Osteoblast (primary cell): ENCODE data around the gene PTH2. TPM values are rescaled to one million over a fixed set of nuclear protein-coding genes. Genes with fewer than 3 reads are reported as not detected.

Source experiments
- DNase-seq: peaks from one replicate; pipeline ENCODE4 v3.0.0; 2011; ENCODE audit warnings: low spot score, mixed read lengths; ENCODE audit not compliant: insufficient read length; ENCODE audit errors: missing footprints
- H2AFZ ChIP-seq: 2 replicates; pipeline ENCODE4 v1.6.0; 2011; ENCODE audit warnings: mild to moderate bottlenecking, low read length
- H3K27ac ChIP-seq: 2 replicates; pipeline ENCODE4 v1.5.1; 2011; ENCODE audit warnings: mild to moderate bottlenecking, low read depth, low read length, moderate library complexity
- H3K27me3 ChIP-seq: 2 replicates; pipeline ENCODE4 v1.6.0; 2012; ENCODE audit warnings: mild to moderate bottlenecking, control low read depth, inconsistent platforms, low read length, moderate library complexity; ENCODE audit not compliant: insufficient read depth
- H3K36me3 ChIP-seq: 2 replicates; pipeline ENCODE4 v1.5.1; 2011; ENCODE audit warnings: mild to moderate bottlenecking, low read length, control low read depth, moderate library complexity; ENCODE audit not compliant: insufficient read depth
- H3K4me1 ChIP-seq: 2 replicates; pipeline ENCODE4 v1.5.1; 2011; ENCODE audit warnings: mild to moderate bottlenecking, low read length, control low read depth, moderate library complexity; ENCODE audit not compliant: insufficient read depth
- H3K4me2 ChIP-seq: 2 replicates; pipeline ENCODE4 v1.6.0; 2011; ENCODE audit warnings: mild to moderate bottlenecking, low read length; ENCODE audit not compliant: insufficient read depth
- H3K4me3 ChIP-seq: fragments of 200-600 bp; sonication (generic); 3 replicates; pipeline ENCODE4 v1.5.1; 2012; ENCODE audit warnings: mild to moderate bottlenecking, low read length, inconsistent platforms; ENCODE audit not compliant: insufficient read depth
- H3K79me2 ChIP-seq: 2 replicates; pipeline ENCODE4 v1.6.0; 2012; ENCODE audit warnings: mild to moderate bottlenecking, low read length, control low read depth, inconsistent platforms; ENCODE audit not compliant: insufficient read depth
- H3K9me3 ChIP-seq: 2 replicates; pipeline ENCODE4 v1.5.1; 2011; ENCODE audit warnings: low read depth, low read length, control low read depth
- H4K20me1 ChIP-seq: 2 replicates; pipeline ENCODE4 v1.6.0; 2012; ENCODE audit warnings: mild to moderate bottlenecking, low read length, control low read depth; ENCODE audit not compliant: insufficient read depth
- CTCF ChIP-seq: IDR thresholded peaks from 2 replicates; pipeline ENCODE4 v1.5.1; 2011; ENCODE audit warnings: mild to moderate bottlenecking, low read depth, low read length, moderate library complexity; ENCODE audit errors: extremely low read depth
- total RNA-seq: library from RNA; depleted of rRNA; stranded (reverse); fragments of >200 nt; gene quantifications from 2 replicates; pipeline ENCODE4 v1.2.3, GENCODE V29; 2012

PTH2 gene
- total RNA-seq: not detected in 2 replicates

- H3K79me2 ChIP-seq: no peaks in the 10 kb centered on the region
- peaks cover 95% of the 10 kb centered on the region for H3K27me3 ChIP-seq
- H3K4me3 ChIP-seq: peak within 1 kb of the TSS; percentile 22
- no peaks in the 10 kb centered on the region for H3K4me1 ChIP-seq
- H3K27ac ChIP-seq: no peak within 1 kb of the TSS
- peak within 1 kb of the TSS; percentile 48 for H3K4me2 ChIP-seq
- H2AFZ ChIP-seq: no peak within 1 kb of the TSS
- peak; percentile 82 for DNase-seq
- no peaks in the 10 kb centered on the region for H3K36me3 ChIP-seq
- H4K20me1 ChIP-seq: peaks cover 3% of the 10 kb centered on the region
- no peaks in the 10 kb centered on the region for H3K9me3 ChIP-seq
- no peak for TF ChIP-seq CTCF
These were observed at the start of gene PTH2 for GRCh38 chr19:49423071-49423984. Gene PTH2 (minus strand): TSS chr19:49423441. CDS start chr19:49423339, 102 bp downstream.

GRCh38 chr19:49472936-49473335, 49.7 kb upstream of the PTH2 start:
- Histone ChIP-seq H4K20me1 (no peaks in the 10 kb centered on the region), H3K9me3 (no peaks in the 10 kb centered on the region), H3K4me2 (no peak overlapping the region), H3K27ac (no peak overlapping the region), H3K27me3 (no peaks in the 10 kb centered on the region), H3K4me3 (no peak overlapping the region), H3K4me1 (peaks cover 6% of the 10 kb centered on the region), H3K36me3 (no peaks in the 10 kb centered on the region), H3K79me2 (no peaks in the 10 kb centered on the region), H2AFZ (peak overlapping the region; percentile 27)
- TF ChIP-seq CTCF: no peak
- peak; percentile 83 for DNase-seq

GRCh38 chr19:49470615-49470978, 47.4 kb upstream of the PTH2 start:
- Histone ChIP-seq H3K4me3 (no peak overlapping the region), H3K27me3 (no peaks in the 10 kb centered on the region), H3K27ac (no peak overlapping the region), H3K9me3 (no peaks in the 10 kb centered on the region), H2AFZ (no peak overlapping the region), H3K4me2 (no peak overlapping the region), H3K36me3 (no peaks in the 10 kb centered on the region), H3K4me1 (peaks cover 6% of the 10 kb centered on the region), H4K20me1 (no peaks in the 10 kb centered on the region), H3K79me2 (no peaks in the 10 kb centered on the region)
- no peak for DNase-seq
- TF ChIP-seq CTCF: no peak

- Histone ChIP-seq H4K20me1 (no peaks in the 10 kb centered on the region), H3K4me2 (no peak overlapping the region), H3K9me3 (no peaks in the 10 kb centered on the region), H3K4me3 (no peak overlapping the region), H3K4me1 (peaks cover 6% of the 10 kb centered on the region), H3K27me3 (no peaks in the 10 kb centered on the region), H3K27ac (no peak overlapping the region), H3K79me2 (no peaks in the 10 kb centered on the region), H3K36me3 (peaks cover 4% of the 10 kb centered on the region), H2AFZ (no peak overlapping the region)
- no peak for TF ChIP-seq CTCF
- peak; percentile 58 for DNase-seq
These were observed 46.8 kb upstream of the PTH2 start for GRCh38 chr19:49469828-49470614.
